H1 (cell line): ENCODE measurements around the gene KRT81. TPM values are rescaled to one million over a fixed set of nuclear protein-coding genes. Genes with fewer than 3 reads are reported as not detected.

ENCODE experiments used
- CTCF ChIA-PET: fragments of 300-600 bp; sonication (Branson Sonifier 250); formaldehyde crosslinking; loops from one replicate; lab custom pipeline; 2021; ENCODE audit not compliant: partially characterized antibody; lab: Charles Lee
- POLR2A ChIA-PET: fragments of 300-600 bp; sonication (Branson Sonifier 250); formaldehyde crosslinking; loops from one replicate; lab custom pipeline; 2021; ENCODE audit warnings: inconsistent platforms; ENCODE audit not compliant: partially characterized antibody; lab: Charles Lee
- DNase-seq, 2 experiments: peaks; one replicate each; pipeline versions ENCODE4 v3.0.0 to v3.0.0-alpha.2; 2010 to 2022; ENCODE audit warnings: low spot score in 2 of 2, low read depth in 1 of 2, mixed read lengths in 1 of 2
- FAIRE-seq: peaks from 2 replicates; lab custom pipeline; 2011; peaks lifted over from hg19 to GRCh38; lab: Jason Lieb, UNC
- H2AFZ ChIP-seq: 2 replicates; pipeline ENCODE4 v1.8.1; 2012; ENCODE audit warnings: low read length, inconsistent platforms
- H2AK5ac ChIP-seq: 2 replicates; pipeline ENCODE4 v1.6.1; 2013; ENCODE audit warnings: low read depth, low read length
- H2BK120ac ChIP-seq: replicated peaks from 2 replicates; pipeline ENCODE3; 2013; ENCODE audit warnings: low read depth, low read length, inconsistent platforms
- H2BK12ac ChIP-seq: 2 replicates; pipeline ENCODE4 v1.6.1; 2013; ENCODE audit warnings: low read depth, low read length
- H2BK15ac ChIP-seq: 2 replicates; pipeline ENCODE4 v1.6.1; 2013; ENCODE audit warnings: low read length
- H2BK20ac ChIP-seq: 2 replicates; pipeline ENCODE4 v1.6.1; 2013; ENCODE audit warnings: low read length
- H2BK5ac ChIP-seq: 2 replicates; pipeline ENCODE4 v1.6.1; 2013; ENCODE audit warnings: low read depth, low read length
- H3K14ac ChIP-seq: 2 replicates; pipeline ENCODE4 v1.6.1; 2013; ENCODE audit warnings: inconsistent platforms; ENCODE audit not compliant: insufficient read length
- H3K18ac ChIP-seq: 2 replicates; pipeline ENCODE4 v1.6.1; 2013; ENCODE audit warnings: low read length; ENCODE audit errors: extremely low read depth
- H3K23ac ChIP-seq: 2 replicates; pipeline ENCODE4 v1.6.1; 2013; ENCODE audit warnings: inconsistent platforms; ENCODE audit not compliant: insufficient read length
- H3K23me2 ChIP-seq: 2 replicates; pipeline ENCODE4 v1.6.1; 2013; ENCODE audit warnings: low read depth, low read length
- H3K27ac ChIP-seq: 2 replicates; pipeline ENCODE4 v1.6.1; 2011; ENCODE audit warnings: low read depth, low read length, inconsistent platforms
- H3K27me3 ChIP-seq, 4 experiments: replicated peaks in 1 of 4; 1 replicate in 1 of 4; 2 replicates in 3 of 4; pipeline versions ENCODE4 v1.6.1 to v1.8.1; 2011 to 2013; ENCODE audit warnings: low read length in 3 of 4, mild to moderate bottlenecking in 3 of 4, inconsistent platforms in 2 of 4, mixed read lengths in 2 of 4, moderate library complexity in 1 of 4; ENCODE audit not compliant: control insufficient read depth in 3 of 4, insufficient read depth in 3 of 4; ENCODE audit errors: extremely low read depth in 1 of 4
- H3K36me3 ChIP-seq, 4 experiments: 2 replicates each; pipeline versions ENCODE4 v1.6.1 to v1.8.1; 2011 to 2013; ENCODE audit warnings: mild to moderate bottlenecking in 4 of 4, low read length in 3 of 4, moderate library complexity in 2 of 4, control low read depth in 1 of 4, inconsistent platforms in 1 of 4; ENCODE audit not compliant: insufficient read depth in 4 of 4, control insufficient read depth in 2 of 4
- H3K4ac ChIP-seq: replicated peaks from 2 replicates; pipeline ENCODE3; 2013; ENCODE audit warnings: low read length, low read depth, mixed read lengths, inconsistent platforms; ENCODE audit not compliant: insufficient read length
- H3K4me1 ChIP-seq, 4 experiments: replicated peaks in 1 of 4; 1 replicate in 1 of 4; 2 replicates in 3 of 4; pipeline versions ENCODE4 v1.6.1 to v1.8.1; 2011 to 2013; ENCODE audit warnings: low read length in 3 of 4, inconsistent platforms in 2 of 4, mixed read lengths in 1 of 4; ENCODE audit not compliant: insufficient read depth in 4 of 4, control insufficient read depth in 3 of 4
- H3K4me2 ChIP-seq, 2 experiments: 2 replicates each; pipeline versions ENCODE4 v1.6.1 to v1.8.1; 2011 to 2013; ENCODE audit warnings: low read depth in 2 of 2, low read length in 2 of 2, control low read depth in 1 of 2, inconsistent platforms in 1 of 2, mild to moderate bottlenecking in 1 of 2; ENCODE audit not compliant: insufficient read depth in 1 of 2
- H3K4me3 ChIP-seq, 4 experiments: fragments of 200-600, 300-600 bp in 1 of 4; sonication (generic), shearing (Covaris generic), sonication (Bioruptor Twin) in 1 of 4; 2 replicates each; pipeline versions ENCODE4 v1.5.1 to v1.8.1; 2011 to 2016; ENCODE audit warnings: low read length in 4 of 4, low read depth in 3 of 4, control low read depth in 2 of 4, inconsistent platforms in 2 of 4, mild to moderate bottlenecking in 2 of 4, mixed read lengths in 1 of 4, moderate library complexity in 1 of 4; ENCODE audit not compliant: insufficient read depth in 2 of 4; ENCODE audit errors: extremely low read depth in 1 of 4
- H3K56ac ChIP-seq: replicated peaks from 2 replicates; pipeline ENCODE3; 2013; ENCODE audit warnings: low read depth, mild to moderate bottlenecking, mixed read lengths, low read length, inconsistent platforms; ENCODE audit not compliant: insufficient read length
- H3K79me1 ChIP-seq: 2 replicates; pipeline ENCODE4 v1.6.1; 2013; ENCODE audit warnings: low read depth, low read length, control low read depth
- H3K79me2 ChIP-seq, 2 experiments: 2 replicates each; pipeline versions ENCODE4 v1.6.1 to v1.8.1; 2012 to 2013; ENCODE audit warnings: low read length in 2 of 2, mild to moderate bottlenecking in 2 of 2, inconsistent platforms in 1 of 2; ENCODE audit not compliant: insufficient read depth in 2 of 2, control insufficient read depth in 1 of 2
- H3K9ac ChIP-seq, 4 experiments: replicated peaks in 1 of 4; 1 replicate in 1 of 4; 2 replicates in 3 of 4; pipeline versions ENCODE4 v1.6.1 to v1.8.1; 2011 to 2013; ENCODE audit warnings: low read depth in 3 of 4, low read length in 3 of 4, control low read depth in 2 of 4, mild to moderate bottlenecking in 2 of 4, moderate library complexity in 2 of 4, inconsistent platforms in 1 of 4; ENCODE audit errors: extremely low read depth in 1 of 4
- H3K9me3 ChIP-seq, 2 experiments: 2 replicates each; pipeline versions ENCODE4 v1.6.1 to v1.8.1; 2012 to 2013; ENCODE audit warnings: mild to moderate bottlenecking in 2 of 2, moderate library complexity in 2 of 2, control low read depth in 1 of 2, inconsistent platforms in 1 of 2, low read depth in 1 of 2, low read length in 1 of 2, mixed read lengths in 1 of 2; ENCODE audit not compliant: insufficient read depth in 2 of 2
- H4K20me1 ChIP-seq, 2 experiments: replicated peaks in 1 of 2; 2 replicates each; pipeline versions ENCODE3 to v1.8.1; 2011 to 2013; ENCODE audit warnings: inconsistent platforms in 2 of 2, low read length in 2 of 2, mild to moderate bottlenecking in 1 of 2; ENCODE audit not compliant: insufficient read depth in 2 of 2, control insufficient read depth in 1 of 2
- H4K5ac ChIP-seq: 2 replicates; pipeline ENCODE4 v1.6.1; 2013; ENCODE audit warnings: low read length, low read depth, mixed read lengths, inconsistent platforms; ENCODE audit not compliant: insufficient read length
- H4K8ac ChIP-seq: 2 replicates; pipeline ENCODE4 v1.8.0; 2013; ENCODE audit warnings: mild to moderate bottlenecking, moderate library complexity, low read length, inconsistent platforms; ENCODE audit not compliant: insufficient read depth; ENCODE audit errors: extremely low read depth
- H4K91ac ChIP-seq: replicated peaks from 2 replicates; pipeline ENCODE3; 2013; ENCODE audit warnings: low read length, mixed read lengths, inconsistent platforms; ENCODE audit not compliant: insufficient read length
- ASH2L ChIP-seq: fragments of 200-600, 300-600 bp; sonication (generic); IDR thresholded peaks from one replicate; pipeline ENCODE4 v1.7.1; 2017; ENCODE audit warnings: low read length
- CBX5 ChIP-seq: fragments of 300-800, 300-1000 bp; sonication (generic); IDR thresholded peaks from 2 replicates; pipeline ENCODE4 v1.7.1; 2016; ENCODE audit warnings: antibody characterized with exemption, low read length, low read depth
- EP300 ChIP-seq, 2 experiments: IDR thresholded peaks; 1 replicate in 1 of 2; 2 replicates in 1 of 2; pipeline ENCODE4 v1.6.1; 2011 to 2012; ENCODE audit warnings: low read depth in 2 of 2, low read length in 2 of 2, mild to moderate bottlenecking in 2 of 2, borderline replicate concordance in 1 of 2, inconsistent platforms in 1 of 2, moderate library complexity in 1 of 2
- FOSL1 ChIP-seq: IDR thresholded peaks from 2 replicates; pipeline ENCODE4 v1.6.1; 2011; ENCODE audit warnings: mild to moderate bottlenecking, low read depth, low read length, moderate library complexity; ENCODE audit not compliant: insufficient read depth
- GTF2F1 ChIP-seq: IDR thresholded peaks from 2 replicates; pipeline ENCODE4 v1.6.1; 2012; ENCODE audit warnings: low read depth, low read length, improper control_type of control experiment, borderline replicate concordance
- HDAC6 ChIP-seq: IDR thresholded peaks from one replicate; pipeline ENCODE4 v1.7.1; 2012; ENCODE audit warnings: low read depth, mild to moderate bottlenecking, inconsistent platforms, low read length, moderate library complexity
- PHF8 ChIP-seq: fragments of 200-600 bp; sonication (generic); conservative IDR thresholded peaks from 2 replicates; pipeline ENCODE4 v1.7.1; 2012; ENCODE audit warnings: low read depth, mild to moderate bottlenecking, inconsistent platforms, low read length, moderate library complexity
- RBBP5 ChIP-seq: IDR thresholded peaks from 2 replicates; pipeline ENCODE4 v1.7.1; 2012; ENCODE audit warnings: low read depth, mild to moderate bottlenecking, inconsistent platforms, low read length, moderate library complexity, borderline replicate concordance
- RXRA ChIP-seq: IDR thresholded peaks from 2 replicates; pipeline ENCODE4 v1.6.1; 2011; ENCODE audit warnings: low read depth, mild to moderate bottlenecking, low read length, moderate library complexity; ENCODE audit not compliant: insufficient read depth
- SIX5 ChIP-seq: IDR thresholded peaks from 2 replicates; pipeline ENCODE4 v1.6.1; 2011; ENCODE audit warnings: mild to moderate bottlenecking, low read depth, low read length
- SP2 ChIP-seq: IDR thresholded peaks from 2 replicates; pipeline ENCODE4 v1.6.1; 2012; ENCODE audit warnings: mild to moderate bottlenecking, low read length, inconsistent platforms
- TBP ChIP-seq: IDR thresholded peaks from 2 replicates; pipeline ENCODE4 v1.6.1; 2011; ENCODE audit warnings: low read depth, low read length, improper control_type of control experiment
- TCF12 ChIP-seq: IDR thresholded peaks from 2 replicates; pipeline ENCODE4 v1.6.1; 2011; ENCODE audit warnings: low read depth, mild to moderate bottlenecking, low read length
- WGBS, 2 experiments: shearing (Covaris generic) in 1 of 2; methylation state at CpG; one replicate each; pipeline versions ENCODE4 v1.1.6 to v1.1.7; 2013 to 2015; ENCODE audit warnings: low lambda C conversion rate in 2 of 2, mixed read lengths in 2 of 2, inconsistent platforms in 1 of 2, low coverage in 1 of 2, missing lambda C conversion rate in 1 of 2; ENCODE audit not compliant: insufficient replicate concordance in 2 of 2, insufficient coverage in 1 of 2, insufficient read length in 1 of 2; ENCODE audit errors: extremely low coverage in 1 of 2, missing lambda C conversion rate in 1 of 2; 5-methylcytosine and 5-hydroxymethylcytosine counted together
- polyA plus RNA-seq, 7 experiments: library from polyadenylated mRNA; depleted of rRNA in 3 of 7; stranded (reverse) in 5 of 7; unstranded in 2 of 7; fragments of >200 nt in 5 of 7; fragments of 200-250 nt in 2 of 7; gene quantifications; 1 replicate in 5 of 7; 2 replicates in 1 of 7; 4 replicates in 1 of 7; pipeline versions ENCODE4 v1.2.1 to v1.2.3, GENCODE V29; 2011 to 2013; ENCODE audit warnings: missing spikeins in 2 of 7, mixed read lengths in 2 of 7
- total RNA-seq: library from RNA; stranded (reverse); fragmentation: NEBNext Ultra II Directional; extraction: Animal tissue kit (Norgen Biotek cat#: 25700); gene quantifications from 2 replicates; pipeline ENCODE4 v1.2.1, GENCODE V29; 2021
- TF ChIP-seq, protein P1 (sequence below): IDR thresholded peaks from 2 replicates; pipeline ENCODE4 v1.6.1; 2011; ENCODE audit warnings: low read depth, mild to moderate bottlenecking, low read length; ENCODE audit not compliant: insufficient read depth

The KRT81 gene
- total and polyA plus RNA-seq, 2 of the 8 experiments (the other 6 are each of a cell fraction or from before 2014, with no cell fraction given) = not detected

DNA sequence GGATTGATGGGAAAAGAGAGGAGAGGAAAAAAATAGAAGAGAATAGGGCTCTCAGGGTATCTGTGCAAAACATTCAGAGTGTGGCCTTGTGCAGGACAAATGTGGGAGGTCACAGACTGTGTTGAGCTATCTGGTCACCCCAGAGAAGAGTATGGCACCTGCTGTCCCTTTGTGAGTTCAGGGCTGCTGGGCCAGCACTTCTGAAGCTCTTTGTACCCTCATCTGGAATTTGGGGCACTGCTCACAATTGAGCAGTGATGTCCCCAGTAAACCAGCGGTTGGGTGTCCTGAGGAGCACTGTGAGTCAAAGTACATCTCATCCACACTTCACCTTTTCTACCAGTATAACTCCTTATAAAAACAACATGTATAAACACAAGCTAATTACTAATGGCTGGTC is 2.6 kb upstream of the KRT81 start:
- no peak overlapping the region for H2AK5ac ChIP-seq
- no peak for DNase-seq
- no peak for FAIRE-seq
- TF ChIP-seq RXRA = no peak
- TF ChIP-seq ASH2L = no peak
- no peak for TF ChIP-seq CBX5
- TF ChIP-seq EP300 (IDR thresholded peaks at IDR 0.05; ENCODE audit: borderline replicate concordance in 1 of 2, low read depth in 2 of 2, low read length in 2 of 2) = no peak
- TF ChIP-seq TCF12 = no peak
- no peak for TF ChIP-seq FOSL1
- no peak for TF ChIP-seq HDAC6
- TF ChIP-seq RBBP5 = no peak
- TF ChIP-seq TBP = no peak
- TF ChIP-seq PHF8 = no peak
- TF ChIP-seq, protein P1, sequence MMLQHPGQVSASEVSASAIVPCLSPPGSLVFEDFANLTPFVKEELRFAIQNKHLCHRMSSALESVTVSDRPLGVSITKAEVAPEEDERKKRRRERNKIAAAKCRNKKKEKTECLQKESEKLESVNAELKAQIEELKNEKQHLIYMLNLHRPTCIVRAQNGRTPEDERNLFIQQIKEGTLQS = no peak
- TF ChIP-seq GTF2F1 = no peak
- TF ChIP-seq SIX5 = no peak
- no peak for TF ChIP-seq SP2

More for the DNA sequence above, 2.6 kb upstream of the KRT81 start:
- no peak overlapping the region for H2BK5ac ChIP-seq
- H2AFZ ChIP-seq = no peak overlapping the region
- H3K4me3 ChIP-seq = no peak overlapping the region
- H3K23ac ChIP-seq = no peak overlapping the region
- H3K27ac ChIP-seq = no peak overlapping the region
- no peaks in the 10 kb centered on the region for H3K9me3 ChIP-seq
- no peak overlapping the region for H4K91ac ChIP-seq
- H3K79me1 ChIP-seq = no peaks in the 10 kb centered on the region
- no peak overlapping the region for H2BK20ac ChIP-seq
- no peaks in the 10 kb centered on the region for H4K20me1 ChIP-seq
- H3K79me2 ChIP-seq = no peaks in the 10 kb centered on the region
- no peak overlapping the region for H3K56ac ChIP-seq
- no peak overlapping the region for H3K14ac ChIP-seq
- no peak overlapping the region for H3K4me2 ChIP-seq
- no peak overlapping the region for H2BK120ac ChIP-seq
- 87% methylated on average over 1 of the region's 1 CpG; no CpG with 5 or more reads in 1 of the 2 experiments for WGBS, 2 experiments
- no peak overlapping the region for H3K18ac ChIP-seq
- H3K9ac ChIP-seq = no peak overlapping the region
- no peak overlapping the region for H4K5ac ChIP-seq
- no peaks in the 10 kb centered on the region for H3K23me2 ChIP-seq
- 0 out of 7 replicates have a peak, but pooled peaks cover 0 to 2% (median 0%) of the 10 kb centered on the region in 4 experiments for H3K4me1 ChIP-seq
- H2BK12ac ChIP-seq = no peak overlapping the region
- no peaks in the 10 kb centered on the region; a peak in 1 of 7 replicates for H3K27me3 ChIP-seq
- ChIA-PET CTCF (interaction anchor here (0.9 to 4.9 kb wide), 9 partner anchors 7 to 137 kb away, joined by 3 to 36 read pairs (median 6); no protein-coding TSS in a partner anchor), POLR2A (no interaction called here)
- no peak overlapping the region for H2BK15ac ChIP-seq
- H3K4ac ChIP-seq = no peak overlapping the region
- H4K8ac ChIP-seq = no peak overlapping the region
- no peaks in the 10 kb centered on the region for H3K36me3 ChIP-seq
